GM06990 (cell line): ENCODE results near the gene THSD7B.

Experiments
- DNase-seq: peaks from one replicate; pipeline ENCODE4 v3.0.0-alpha.2; 2011; ENCODE audit not compliant: insufficient read length; ENCODE audit errors: extremely low read depth
- H3K27me3 ChIP-seq: replicated peaks from 2 replicates; pipeline ENCODE4 v1.6.0; 2011; ENCODE audit warnings: low read length; ENCODE audit not compliant: control insufficient read depth, insufficient read depth
- H3K36me3 ChIP-seq: 2 replicates; pipeline ENCODE4 v1.5.1; 2011; ENCODE audit warnings: low read length; ENCODE audit not compliant: control insufficient read depth, insufficient read depth
- H3K4me3 ChIP-seq: replicated peaks from 2 replicates; pipeline ENCODE4 v1.5.1; 2011; ENCODE audit warnings: low read depth, mild to moderate bottlenecking, control low read depth, low read length
- TF ChIP-seq, protein P1 (sequence below): IDR thresholded peaks from 2 replicates; pipeline ENCODE4 v1.5.1; 2011; ENCODE audit warnings: low read length, control low read depth, mild to moderate bottlenecking, inconsistent platforms; ENCODE audit not compliant: insufficient read depth, poor library complexity, severe bottlenecking

The THSD7B gene

DNA sequence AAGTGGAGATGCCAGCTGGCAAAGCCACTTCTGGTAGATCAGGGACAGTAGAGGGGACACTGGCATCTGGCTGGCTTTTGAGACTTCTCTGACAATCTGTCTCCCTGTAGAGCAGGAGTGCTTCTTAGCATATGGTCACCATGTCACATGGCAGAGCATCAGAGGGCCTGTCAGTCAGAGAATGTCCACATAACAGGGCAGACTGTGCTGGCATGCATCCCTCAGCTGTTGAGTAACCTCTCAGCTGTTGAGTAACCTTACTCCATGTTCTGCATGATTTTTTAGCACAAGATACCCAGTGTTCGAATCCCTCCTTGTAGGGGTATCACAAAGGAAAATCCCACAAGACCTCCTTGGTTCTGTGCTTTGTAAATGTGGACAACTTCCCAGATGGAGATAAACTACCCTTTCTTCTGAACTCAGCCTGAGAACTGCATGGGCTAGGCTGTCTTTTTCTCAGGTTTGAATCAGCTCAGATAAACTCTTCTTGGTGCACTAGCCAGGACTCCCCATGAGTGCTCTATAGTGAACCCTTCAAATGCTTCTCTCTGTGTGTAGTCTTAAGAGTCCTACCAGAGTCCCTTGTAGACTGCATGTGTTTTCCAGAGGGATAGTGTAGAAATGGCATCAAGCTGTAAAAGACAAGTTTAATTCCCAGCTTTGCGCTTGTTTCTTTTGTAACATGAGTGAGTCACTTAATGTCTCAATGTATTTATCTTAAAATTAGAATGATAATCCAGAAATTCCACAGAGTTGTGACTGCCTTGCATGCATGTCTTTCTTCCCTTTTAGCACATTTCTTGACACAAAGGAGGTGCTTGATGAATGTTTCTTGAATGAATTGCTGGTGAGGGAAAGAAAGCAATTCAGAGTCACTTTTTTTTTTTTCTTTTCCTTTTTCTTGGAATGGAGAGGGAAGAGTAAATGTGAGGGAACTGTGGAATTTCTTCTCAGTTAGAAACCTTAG is 756.6 kb downstream of the THSD7B start:
- TF ChIP-seq, protein P1, sequence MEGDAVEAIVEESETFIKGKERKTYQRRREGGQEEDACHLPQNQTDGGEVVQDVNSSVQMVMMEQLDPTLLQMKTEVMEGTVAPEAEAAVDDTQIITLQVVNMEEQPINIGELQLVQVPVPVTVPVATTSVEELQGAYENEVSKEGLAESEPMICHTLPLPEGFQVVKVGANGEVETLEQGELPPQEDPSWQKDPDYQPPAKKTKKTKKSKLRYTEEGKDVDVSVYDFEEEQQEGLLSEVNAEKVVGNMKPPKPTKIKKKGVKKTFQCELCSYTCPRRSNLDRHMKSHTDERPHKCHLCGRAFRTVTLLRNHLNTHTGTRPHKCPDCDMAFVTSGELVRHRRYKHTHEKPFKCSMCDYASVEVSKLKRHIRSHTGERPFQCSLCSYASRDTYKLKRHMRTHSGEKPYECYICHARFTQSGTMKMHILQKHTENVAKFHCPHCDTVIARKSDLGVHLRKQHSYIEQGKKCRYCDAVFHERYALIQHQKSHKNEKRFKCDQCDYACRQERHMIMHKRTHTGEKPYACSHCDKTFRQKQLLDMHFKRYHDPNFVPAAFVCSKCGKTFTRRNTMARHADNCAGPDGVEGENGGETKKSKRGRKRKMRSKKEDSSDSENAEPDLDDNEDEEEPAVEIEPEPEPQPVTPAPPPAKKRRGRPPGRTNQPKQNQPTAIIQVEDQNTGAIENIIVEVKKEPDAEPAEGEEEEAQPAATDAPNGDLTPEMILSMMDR = no peak
- no peak for DNase-seq
- Histone ChIP-seq H3K27me3 (no peaks in the 10 kb centered on the region), H3K36me3 (no peaks in the 10 kb centered on the region), H3K4me3 (no peak overlapping the region)

DNA sequence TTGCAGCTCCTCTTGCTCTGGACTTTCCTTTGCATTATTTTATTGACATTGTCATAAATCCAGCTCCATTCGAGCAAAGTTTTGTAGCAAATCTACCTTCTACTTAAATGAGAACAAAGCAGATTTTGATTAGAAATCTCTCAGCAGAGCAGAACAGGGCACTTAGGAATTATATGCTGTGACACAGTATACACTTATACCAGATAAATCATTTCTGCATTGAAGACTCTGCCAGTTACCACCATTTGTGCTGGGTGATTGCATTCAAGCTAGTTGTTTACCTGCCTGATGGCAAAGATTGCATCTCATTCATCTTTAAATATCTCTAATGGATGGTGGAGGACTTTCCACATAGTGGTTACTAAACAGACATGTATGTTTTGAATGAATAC is 757.3 kb downstream of the THSD7B start:
- TF ChIP-seq, protein P1 = no peak
- H3K27me3 ChIP-seq = no peaks in the 10 kb centered on the region
- H3K4me3 ChIP-seq = no peak overlapping the region
- no peak for DNase-seq
- H3K36me3 ChIP-seq = no peaks in the 10 kb centered on the region

DNA sequence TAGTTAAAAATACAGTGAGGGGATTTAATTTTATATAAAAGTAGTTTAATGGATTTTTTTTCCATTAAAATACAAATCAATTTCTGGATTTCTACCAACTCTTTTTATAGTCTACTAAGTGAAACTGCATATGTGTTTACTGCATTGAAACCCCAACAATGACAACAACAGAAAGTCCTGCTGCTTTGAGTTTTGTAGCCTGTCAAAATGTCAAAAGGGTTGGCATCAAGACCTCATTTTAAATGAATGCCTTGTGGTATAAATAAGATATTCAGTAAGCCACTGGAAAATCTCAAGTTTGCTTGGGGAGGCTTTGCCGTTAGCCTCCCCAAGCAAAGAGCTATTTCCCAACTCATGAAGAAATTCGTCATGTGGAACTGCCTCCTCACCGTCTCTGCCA is 758.6 kb downstream of the THSD7B start:
- TF ChIP-seq, protein P1 = no peak
- no peaks in the 10 kb centered on the region for H3K36me3 ChIP-seq
- no peak overlapping the region for H3K4me3 ChIP-seq
- H3K27me3 ChIP-seq = no peaks in the 10 kb centered on the region
- DNase-seq = no peak

DNA sequence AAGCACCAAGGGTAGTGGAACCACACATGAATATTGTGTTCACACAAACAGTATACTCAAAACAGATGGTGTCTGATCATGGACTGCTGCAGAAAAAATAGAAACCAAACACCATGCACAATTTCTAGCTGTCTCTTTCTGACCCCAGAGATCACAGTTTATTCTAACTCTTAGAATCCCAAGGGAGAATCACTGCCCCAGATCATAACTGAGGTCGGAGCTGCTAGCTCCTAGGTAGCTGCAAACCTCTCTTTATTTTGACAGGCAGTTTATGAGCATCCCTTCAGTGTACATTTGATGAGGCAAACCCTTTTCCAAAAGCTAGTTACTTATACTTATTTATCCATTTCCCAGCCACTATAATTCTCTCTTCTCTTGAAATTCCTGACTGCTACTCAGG is 759.8 kb downstream of the THSD7B start:
- TF ChIP-seq, protein P1 = no peak
- H3K36me3 ChIP-seq = no peaks in the 10 kb centered on the region
- H3K4me3 ChIP-seq = no peak overlapping the region
- no peak for DNase-seq
- H3K27me3 ChIP-seq = no peaks in the 10 kb centered on the region

DNA sequence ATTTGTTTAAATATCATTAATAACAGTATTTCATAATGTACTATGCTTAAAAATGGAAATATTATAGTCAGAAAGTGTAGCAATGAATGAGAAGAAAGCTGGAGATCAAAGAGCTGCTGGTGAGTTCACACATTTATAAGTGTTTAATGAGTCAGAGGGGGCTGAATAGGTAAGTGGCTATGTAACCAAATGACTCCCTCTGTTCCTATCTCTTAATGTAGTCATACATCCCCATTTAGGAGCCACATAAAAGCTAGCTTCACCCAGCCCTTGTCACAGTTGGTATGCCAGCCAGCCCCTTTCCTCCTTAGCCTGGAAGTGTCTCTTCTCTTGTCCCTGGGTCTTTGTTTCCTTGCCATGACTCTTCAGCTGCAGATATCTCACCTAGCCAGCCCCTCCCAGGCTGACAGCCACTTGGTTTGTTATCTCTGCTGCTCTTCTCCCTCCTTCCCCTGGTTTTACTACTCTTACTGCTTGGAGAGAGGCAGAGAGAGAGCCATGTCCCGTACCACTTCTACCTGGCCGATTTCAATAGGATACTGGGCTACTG is 760.4 kb downstream of the THSD7B start:
- no peaks in the 10 kb centered on the region for H3K36me3 ChIP-seq
- DNase-seq = no peak
- TF ChIP-seq, protein P1 = no peak
- H3K4me3 ChIP-seq = no peak overlapping the region
- no peaks in the 10 kb centered on the region for H3K27me3 ChIP-seq

DNA sequence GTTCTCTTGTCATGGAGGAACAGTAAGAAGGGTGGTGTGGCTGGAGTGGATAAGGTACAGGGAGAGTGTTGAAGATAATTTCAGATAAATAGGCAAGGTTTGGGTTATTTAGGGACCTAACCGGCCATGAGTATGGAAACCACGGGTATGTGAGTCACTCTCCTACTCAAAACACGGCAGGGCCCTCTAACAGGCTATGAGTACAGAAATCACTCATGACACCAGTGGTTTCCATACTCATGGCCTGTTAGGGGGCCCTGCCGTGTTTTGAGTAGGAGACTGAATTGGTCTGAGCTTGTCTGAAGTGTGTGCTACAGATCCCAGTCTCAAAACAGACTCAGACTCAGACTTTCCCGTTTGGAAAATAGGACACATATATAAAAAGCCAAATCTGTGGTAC is 770.6 kb downstream of the THSD7B start:
- H3K4me3 ChIP-seq = no peak overlapping the region
- peak; percentile 7 for DNase-seq
- TF ChIP-seq, protein P1 = no peak

More for the DNA sequence above, 770.6 kb downstream of the THSD7B start:
- H3K36me3 ChIP-seq = no peaks in the 10 kb centered on the region
- H3K27me3 ChIP-seq = no peaks in the 10 kb centered on the region
